Kidney (tissue), 14 donors: ENCODE data around the gene TMIGD1. TPM values are rescaled to one million over a fixed set of nuclear protein-coding genes. Genes with fewer than 3 reads are reported as not detected.

Source experiments
- DNase-seq, 5 donors: peaks; one replicate each; pipeline ENCODE4 v3.0.0-alpha.2; 2013 to 2020
- FAIRE-seq: peaks from 2 replicates; lab custom pipeline; 2012; peaks lifted over from hg19 to GRCh38; lab: Jason Lieb, UNC
- H3K27ac ChIP-seq, 2 donors: one replicate each; pipeline ENCODE4 v1.7.0; 2013; ENCODE audit warnings: low read depth in 2 of 2, low read length in 2 of 2, inconsistent platforms in 1 of 2
- H3K27me3 ChIP-seq: one replicate; pipeline ENCODE4 v1.7.1; 2013; ENCODE audit warnings: low read length, inconsistent platforms; ENCODE audit not compliant: control insufficient read depth, insufficient read depth
- H3K36me3 ChIP-seq, 3 donors: one replicate each; pipeline versions ENCODE4 v1.7.0 to v1.7.1; 2013; ENCODE audit warnings: low read length in 3 of 3, control low read depth in 1 of 3, inconsistent platforms in 1 of 3; ENCODE audit not compliant: insufficient read depth in 3 of 3, control insufficient read depth in 2 of 3
- H3K4me1 ChIP-seq, 3 donors: one replicate each; pipeline versions ENCODE4 v1.7.0 to v1.7.1; 2013; ENCODE audit warnings: low read length in 3 of 3, inconsistent platforms in 1 of 3, low read depth in 1 of 3; ENCODE audit not compliant: control insufficient read depth in 2 of 3, insufficient read depth in 2 of 3
- H3K4me3 ChIP-seq, 3 donors: one replicate each; pipeline versions ENCODE4 v1.7.0 to v1.8.1; 2013; ENCODE audit warnings: low read length in 3 of 3, control low read depth in 1 of 3, inconsistent platforms in 1 of 3
- H3K9ac ChIP-seq, 3 donors: one replicate each; pipeline versions ENCODE4 v1.7.0 to v1.7.1; 2013; ENCODE audit warnings: low read length in 3 of 3, control low read depth in 1 of 3, inconsistent platforms in 1 of 3
- H3K9me3 ChIP-seq, 3 donors: one replicate each; pipeline versions ENCODE4 v1.7.0 to v1.7.1; 2013; ENCODE audit warnings: low read length in 3 of 3, control low read depth in 1 of 3, inconsistent platforms in 1 of 3; ENCODE audit not compliant: control insufficient read depth in 2 of 3, insufficient read depth in 1 of 3
- CTCF ChIP-seq: IDR thresholded peaks from 3 replicates; pipeline ENCODE4 v1.5.1; 2012; ENCODE audit warnings: mild to moderate bottlenecking, moderate library complexity, borderline replicate concordance; ENCODE audit not compliant: insufficient read depth; ENCODE audit errors: extremely low read depth
- intact Hi-C: fragments of 100-400 bp; cut with DNase I; formaldehyde crosslinking; loops from one replicate; pipeline ENCODE4 v1.11.1; 2022
- polyA plus RNA-seq: library from polyadenylated mRNA; stranded (reverse); fragments of 350-450 nt; fragmentation: Illumina TruSeq; extraction: RNeasy Lipid Tissue Mini Kit (QIAGEN cat#74804); gene quantifications from one replicate; pipeline ENCODE4 v1.2.3, GENCODE V29; 2014; ENCODE audit warnings: low read depth, low replicate concordance; ENCODE audit not compliant: insufficient read depth
- total RNA-seq: library from RNA; stranded (reverse); fragmentation: NEBNext Ultra II Directional; extraction: Animal tissue kit (Norgen Biotek cat#: 25700); gene quantifications from one replicate; pipeline ENCODE4 v1.2.1, GENCODE V29; 2021
- donor health status: control.
- donor health status: control.
- donor health status: control.
- donor health status: control.
- donor health status: control.
- donor health status: DM: yes; HTN: yes; CAD: no.
- donor health status: Normal renal cell carcinoma (clear cell type).

TMIGD1 gene
- total and polyA plus RNA-seq, 2 donors from 2014 or later, result 0.90 TPM; not detected in 1

- FAIRE-seq (peak; percentile 3), DNase-seq (peak in 2 of 5 donors; percentile 26 to 54)
- TF ChIP-seq CTCF, result no peak
- Histone ChIP-seq H3K27ac (peak overlapping the region; percentile 51 to 73), H3K4me1 (peaks cover 0 to 6% (median 0%) of the 10 kb centered on the region in 3 donors), H3K9ac (no peak overlapping the region), H3K36me3 (no peaks in the 10 kb centered on the region), H3K27me3 (no peaks in the 10 kb centered on the region), H3K4me3 (peak overlapping the region in 1 of 3 donors; percentile 3), H3K9me3 (no peaks in the 10 kb centered on the region)
- intact Hi-C loops, result no loop called here
These were observed 1.8 kb downstream of the TMIGD1 start for GRCh38 chr17:30332057-30332542.

- H3K4me3 ChIP-seq, result no peak overlapping the region
- no peaks in the 10 kb centered on the region for H3K4me1 ChIP-seq
- intact Hi-C loops, result no loop called here
- no peaks in the 10 kb centered on the region for H3K27me3 ChIP-seq
- H3K9ac ChIP-seq, result no peak overlapping the region
- FAIRE-seq (no peak), DNase-seq (no peak)
- H3K27ac ChIP-seq, result no peak overlapping the region
- TF ChIP-seq CTCF, result no peak
- H3K9me3 ChIP-seq, result no peaks in the 10 kb centered on the region
- no peaks in the 10 kb centered on the region for H3K36me3 ChIP-seq
These were observed 7.0 kb downstream of the TMIGD1 start for GRCh38 chr17:30326809-30327208.

- DNase-seq (no peak), FAIRE-seq (no peak)
- Histone ChIP-seq H3K9me3 (no peaks in the 10 kb centered on the region), H3K27me3 (no peaks in the 10 kb centered on the region), H3K27ac (no peak overlapping the region), H3K4me3 (no peak overlapping the region), H3K4me1 (no peaks in the 10 kb centered on the region), H3K36me3 (no peaks in the 10 kb centered on the region), H3K9ac (no peak overlapping the region)
- no peak for TF ChIP-seq CTCF
- intact Hi-C loops, result no loop called here
These were observed 9.1 kb downstream of the TMIGD1 start for GRCh38 chr17:30324723-30325122.

GRCh38 chr17:30323895-30324319 lies 9.9 kb downstream of the TMIGD1 start:
- FAIRE-seq (no peak), DNase-seq (no peak)
- no peak overlapping the region for H3K4me3 ChIP-seq
- no peaks in the 10 kb centered on the region for H3K27me3 ChIP-seq
- H3K4me1 ChIP-seq, result no peaks in the 10 kb centered on the region
- no peak overlapping the region for H3K27ac ChIP-seq
- intact Hi-C loops, result no loop called here
- H3K9ac ChIP-seq, result no peak overlapping the region
- H3K36me3 ChIP-seq, result no peaks in the 10 kb centered on the region
- no peak for TF ChIP-seq CTCF
- H3K9me3 ChIP-seq, result no peaks in the 10 kb centered on the region
